ENCODE measurements around the gene PGAM2.

Gene PGAM2

DNA sequence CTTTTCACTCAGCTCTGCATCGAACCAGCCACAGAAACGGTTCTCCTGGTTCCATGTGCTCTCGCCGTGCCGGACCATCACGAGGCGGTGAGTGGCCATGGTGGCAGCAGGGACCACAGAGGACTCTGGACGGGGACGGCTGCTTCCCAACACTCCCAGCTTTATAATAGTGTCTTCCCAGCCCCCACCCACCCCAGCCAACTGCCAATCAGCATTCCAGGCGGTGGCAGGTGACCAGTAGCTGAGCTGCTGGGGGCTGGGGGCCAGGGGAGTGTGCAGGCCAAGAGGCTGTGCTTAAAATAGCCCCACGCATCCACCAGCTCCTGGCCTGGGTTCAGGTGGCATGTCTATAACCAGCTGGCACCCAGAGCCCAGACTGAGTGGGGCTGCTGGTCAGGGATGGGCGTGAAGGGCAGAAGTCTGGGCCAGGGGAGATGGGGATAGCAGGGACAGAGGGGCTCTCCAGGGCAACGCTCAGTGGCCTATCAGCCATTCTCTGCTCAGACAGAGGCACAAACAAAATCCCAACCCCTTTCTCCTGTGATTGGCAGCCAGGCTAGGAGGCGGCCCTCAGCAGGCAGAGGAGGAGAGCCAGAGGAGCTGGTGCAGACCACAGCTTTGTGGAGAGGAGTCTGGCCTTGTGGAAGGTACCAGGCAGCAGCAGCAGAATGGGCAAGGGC is at the start of gene PGAM2:
TSS of gene PGAM2 (minus strand) at position 137 of the 680 bp plus-strand sequence. CDS start at position 99, 38 bp downstream.
- DNase-seq (ENCODE audit: low read depth in 2 of 2, low spot score in 1 of 2), result no peak

DNA sequence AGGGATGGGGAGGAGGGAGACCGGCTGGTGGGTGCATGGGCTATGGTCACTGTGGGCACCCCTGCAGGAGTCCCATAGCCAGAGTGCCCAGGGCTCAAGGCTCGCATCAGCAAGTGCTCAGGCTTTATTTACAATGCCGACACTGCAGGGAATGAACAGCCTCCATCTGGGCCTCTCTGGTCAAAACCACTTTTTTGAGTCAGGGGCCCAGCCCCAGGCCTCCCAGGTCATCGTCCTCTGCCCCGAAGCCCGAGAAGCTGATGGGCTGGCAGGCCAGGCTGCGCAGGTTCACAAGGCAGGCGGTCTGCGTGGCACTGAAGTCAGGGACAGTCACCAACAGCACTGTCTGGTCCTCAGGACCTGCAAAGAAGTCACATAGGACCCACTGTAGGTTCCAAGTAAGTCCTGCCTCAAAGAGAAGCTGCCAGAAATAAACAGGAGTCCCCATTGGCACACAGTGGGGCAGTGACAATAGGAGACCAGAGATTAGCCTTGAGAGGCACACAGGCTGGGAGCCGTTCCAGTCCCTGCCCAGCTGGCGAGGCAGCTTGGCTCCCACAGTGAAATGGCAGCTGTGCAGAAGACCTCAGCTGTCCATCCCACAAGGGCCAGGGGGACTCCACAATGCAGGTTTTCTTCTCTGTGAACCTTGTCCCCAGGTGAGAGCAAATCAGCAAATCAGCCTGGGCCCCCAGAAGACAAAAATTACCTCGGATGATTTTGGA is 49.4 kb upstream of the PGAM2 start:
- no peak for DNase-seq (ENCODE audit: low read depth in 2 of 2, low spot score in 1 of 2)

DNA sequence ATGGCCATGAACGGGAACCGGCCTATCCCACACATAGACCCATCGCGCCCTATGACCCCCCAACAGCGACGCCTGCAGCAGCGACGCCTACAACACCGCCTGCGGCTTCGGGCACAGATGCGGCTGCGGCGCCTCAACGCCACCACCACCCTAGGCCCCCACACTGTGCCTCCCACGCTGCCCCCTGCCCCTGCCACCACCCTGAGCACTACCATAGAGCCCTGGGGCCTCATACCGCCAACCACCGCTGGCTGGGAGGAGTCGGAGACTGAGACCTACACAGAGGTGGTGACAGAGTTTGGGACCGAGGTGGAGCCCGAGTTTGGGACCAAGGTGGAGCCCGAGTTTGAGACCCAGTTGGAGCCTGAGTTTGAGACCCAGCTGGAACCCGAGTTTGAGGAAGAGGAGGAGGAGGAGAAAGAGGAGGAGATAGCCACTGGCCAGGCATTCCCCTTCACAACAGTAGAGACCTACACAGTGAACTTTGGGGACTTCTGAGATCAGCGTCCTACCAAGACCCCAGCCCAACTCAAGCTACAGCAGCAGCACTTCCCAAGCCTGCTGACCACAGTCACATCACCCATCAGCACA is 48.5 kb upstream of the PGAM2 start:
- no peak for DNase-seq (ENCODE audit: low read depth in 2 of 2, low spot score in 1 of 2)

DNA sequence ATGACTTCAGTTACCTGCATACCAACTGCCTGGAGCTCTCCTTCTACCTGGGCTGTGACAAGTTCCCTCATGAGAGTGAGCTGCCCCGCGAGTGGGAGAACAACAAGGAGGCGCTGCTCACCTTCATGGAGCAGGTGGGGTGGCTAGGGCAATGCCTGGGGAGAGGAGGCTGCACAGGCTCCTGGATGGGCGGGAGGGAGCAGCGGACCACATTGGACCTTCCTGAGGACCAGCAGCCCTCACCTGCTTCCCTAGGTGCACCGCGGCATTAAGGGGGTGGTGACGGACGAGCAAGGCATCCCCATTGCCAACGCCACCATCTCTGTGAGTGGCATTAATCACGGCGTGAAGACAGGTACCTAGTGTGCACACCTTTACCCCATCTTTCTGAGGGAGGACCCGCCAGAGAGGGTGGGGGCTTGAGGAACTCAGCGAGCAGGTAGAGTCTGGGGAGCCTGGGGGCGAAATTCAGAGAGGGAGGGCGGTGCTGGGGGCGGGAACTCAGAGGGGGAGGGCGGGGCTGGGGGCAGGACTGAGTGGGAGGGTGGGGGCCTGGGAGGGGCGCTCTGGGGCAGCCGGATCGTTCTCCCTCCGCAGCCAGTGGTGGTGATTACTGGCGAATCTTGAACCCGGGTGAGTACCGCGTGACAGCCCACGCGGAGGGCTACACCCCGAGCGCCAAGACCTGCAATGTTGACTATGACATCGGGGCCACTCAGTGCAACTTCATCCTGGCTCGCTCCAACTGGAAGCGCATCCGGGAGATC is 47.8 kb upstream of the PGAM2 start:
- no peak for DNase-seq (ENCODE audit: low read depth in 2 of 2, low spot score in 1 of 2)

DNA sequence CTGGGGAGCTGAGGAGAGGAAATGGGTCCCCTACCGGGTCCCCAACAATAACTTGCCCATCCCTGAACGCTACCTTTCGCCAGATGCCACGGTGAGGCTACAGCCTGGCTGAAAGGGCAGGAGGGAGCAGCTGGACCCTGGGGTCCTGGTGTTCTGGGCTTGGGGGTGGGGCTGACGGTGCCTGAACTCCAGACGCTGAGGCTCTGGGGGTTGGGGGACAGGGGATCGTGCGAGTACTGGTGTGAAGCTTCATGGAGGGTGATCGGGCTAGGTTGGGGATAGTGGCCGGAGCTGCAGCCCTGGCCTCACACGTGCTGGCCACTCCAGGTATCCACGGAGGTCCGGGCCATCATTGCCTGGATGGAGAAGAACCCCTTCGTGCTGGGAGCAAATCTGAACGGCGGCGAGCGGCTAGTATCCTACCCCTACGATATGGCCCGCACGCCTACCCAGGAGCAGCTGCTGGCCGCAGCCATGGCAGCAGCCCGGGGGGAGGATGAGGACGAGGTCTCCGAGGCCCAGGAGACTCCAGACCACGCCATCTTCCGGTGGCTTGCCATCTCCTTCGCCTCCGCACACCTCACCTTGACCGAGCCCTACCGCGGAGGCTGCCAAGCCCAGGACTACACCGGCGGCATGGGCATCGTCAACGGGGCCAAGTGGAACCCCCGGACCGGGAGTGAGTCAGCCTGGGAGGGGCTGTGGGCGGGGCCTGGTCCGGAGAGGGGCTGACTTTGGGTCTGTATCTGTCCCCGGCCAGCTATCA is 47.0 kb upstream of the PGAM2 start:
- no peak for DNase-seq (ENCODE audit: low read depth in 2 of 2, low spot score in 1 of 2)

DNA sequence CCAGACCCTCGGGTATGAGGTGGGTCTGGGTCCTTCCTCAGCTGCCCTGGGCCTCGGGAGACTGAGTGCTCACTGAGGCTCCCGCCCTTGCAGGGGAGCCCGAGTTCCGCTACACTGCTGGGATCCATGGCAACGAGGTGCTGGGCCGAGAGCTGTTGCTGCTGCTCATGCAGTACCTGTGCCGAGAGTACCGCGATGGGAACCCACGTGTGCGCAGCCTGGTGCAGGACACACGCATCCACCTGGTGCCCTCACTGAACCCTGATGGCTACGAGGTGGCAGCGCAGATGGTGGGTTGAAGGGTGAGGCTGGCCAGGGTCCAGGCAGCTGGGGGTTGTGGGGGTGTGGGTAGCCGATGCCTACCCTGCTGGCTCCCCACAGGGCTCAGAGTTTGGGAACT is 46.4 kb upstream of the PGAM2 start:
- DNase-seq (ENCODE audit: low read depth in 2 of 2, low spot score in 1 of 2), result no peak

DNA sequence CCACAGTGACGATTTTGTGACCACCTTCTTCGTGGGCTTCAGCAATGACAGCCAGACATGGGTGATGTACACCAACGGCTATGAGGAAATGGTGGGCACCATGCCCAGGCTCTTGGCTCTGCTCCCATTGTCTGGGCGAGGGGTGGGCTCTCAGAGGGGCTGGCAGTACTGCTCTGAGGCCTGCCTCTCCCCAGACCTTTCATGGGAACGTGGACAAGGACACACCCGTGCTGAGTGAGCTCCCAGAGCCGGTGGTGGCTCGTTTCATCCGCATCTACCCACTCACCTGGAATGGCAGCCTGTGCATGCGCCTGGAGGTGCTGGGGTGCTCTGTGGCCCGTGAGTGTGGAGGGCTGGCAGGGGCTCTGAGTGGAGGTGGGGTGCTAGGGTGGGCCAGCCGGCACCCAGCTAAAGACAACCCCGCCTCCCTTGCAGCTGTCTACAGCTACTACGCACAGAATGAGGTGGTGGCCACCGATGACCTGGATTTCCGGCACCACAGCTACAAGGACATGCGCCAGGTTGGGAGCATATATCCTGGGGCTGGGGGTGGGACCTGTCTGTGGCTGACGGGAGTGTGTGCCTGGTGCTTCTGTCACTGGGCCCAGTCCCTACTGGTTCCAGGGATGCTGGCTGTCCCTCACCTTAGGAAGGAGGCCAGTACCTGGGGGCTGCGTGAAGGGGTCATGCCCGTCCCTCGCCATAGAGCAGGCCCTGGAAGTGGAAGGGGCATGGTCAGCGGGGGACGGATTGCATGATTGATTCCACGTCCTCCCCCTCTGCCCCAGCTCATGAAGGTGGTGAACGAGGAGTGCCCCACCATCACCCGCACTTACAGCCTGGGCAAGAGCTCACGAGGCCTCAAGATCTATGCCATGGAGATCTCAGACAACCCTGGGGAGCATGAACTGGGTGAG is 45.6 kb upstream of the PGAM2 start:
- no peak for DNase-seq (ENCODE audit: low read depth in 2 of 2, low spot score in 1 of 2)

DNA sequence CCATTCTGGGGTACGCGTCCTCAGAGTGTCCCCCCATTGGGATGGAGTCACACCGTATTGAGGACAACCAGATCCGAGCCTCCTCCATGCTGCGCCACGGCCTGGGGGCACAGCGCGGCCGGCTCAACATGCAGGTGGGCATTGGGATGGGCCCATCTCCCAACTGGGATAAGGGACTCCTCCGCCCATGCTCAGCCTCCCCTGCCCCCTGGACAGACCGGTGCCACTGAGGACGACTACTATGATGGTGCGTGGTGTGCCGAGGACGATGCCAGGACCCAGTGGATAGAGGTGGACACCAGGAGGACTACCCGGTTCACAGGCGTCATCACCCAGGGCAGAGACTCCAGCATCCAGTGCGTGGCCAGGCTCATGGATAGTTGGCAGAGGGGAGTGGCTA is 44.6 kb upstream of the PGAM2 start:
- no peak for DNase-seq (ENCODE audit: low read depth in 2 of 2, low spot score in 1 of 2)

DNA sequence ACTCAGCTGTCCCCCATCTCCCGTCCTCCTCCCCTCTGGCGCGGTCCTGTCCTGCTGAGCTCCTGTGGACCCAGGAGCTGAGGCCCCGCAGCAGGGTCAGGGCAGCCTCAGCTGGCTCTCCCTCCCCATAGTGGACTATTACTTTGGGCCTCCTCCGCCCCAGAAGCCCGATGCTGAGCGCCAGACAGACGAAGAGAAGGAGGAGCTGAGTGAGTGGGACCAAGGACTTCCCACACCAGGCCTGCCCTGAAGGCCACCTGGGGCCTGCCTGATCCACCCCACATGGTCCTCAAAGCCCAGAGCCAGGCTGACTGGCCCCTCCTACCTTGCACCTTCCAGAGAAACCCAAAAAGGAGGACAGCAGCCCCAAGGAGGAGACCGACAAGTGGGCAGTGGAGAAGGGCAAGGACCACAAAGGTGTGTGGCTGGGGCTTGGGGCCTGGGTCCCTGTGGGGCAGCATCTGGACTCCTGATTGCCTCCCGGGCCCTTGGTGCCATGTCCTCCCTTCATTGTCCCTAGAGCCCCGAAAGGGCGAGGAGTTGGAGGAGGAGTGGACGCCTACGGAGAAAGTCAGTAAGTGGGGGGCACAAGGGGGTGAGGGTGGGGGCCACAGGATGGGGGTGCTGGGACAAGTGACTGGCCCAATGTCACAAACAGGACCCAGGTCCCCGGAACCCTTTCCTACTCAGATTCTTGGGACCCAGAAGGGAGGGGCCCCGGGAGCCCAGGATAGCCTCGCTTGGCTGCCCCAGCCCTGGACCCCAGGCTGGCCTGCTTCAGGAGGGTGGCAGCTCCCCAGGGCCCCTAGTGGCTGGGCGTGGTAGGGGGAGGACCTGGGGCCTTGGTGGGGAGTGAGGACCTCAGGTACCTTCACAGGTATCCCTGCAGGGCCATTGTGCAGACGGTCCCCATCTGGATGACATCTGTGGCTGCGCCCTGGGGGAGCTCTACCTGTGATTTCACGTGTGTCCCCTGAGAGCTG is 43.7 kb upstream of the PGAM2 start:
- no peak for DNase-seq (ENCODE audit: low read depth in 2 of 2, low spot score in 1 of 2)

DNA sequence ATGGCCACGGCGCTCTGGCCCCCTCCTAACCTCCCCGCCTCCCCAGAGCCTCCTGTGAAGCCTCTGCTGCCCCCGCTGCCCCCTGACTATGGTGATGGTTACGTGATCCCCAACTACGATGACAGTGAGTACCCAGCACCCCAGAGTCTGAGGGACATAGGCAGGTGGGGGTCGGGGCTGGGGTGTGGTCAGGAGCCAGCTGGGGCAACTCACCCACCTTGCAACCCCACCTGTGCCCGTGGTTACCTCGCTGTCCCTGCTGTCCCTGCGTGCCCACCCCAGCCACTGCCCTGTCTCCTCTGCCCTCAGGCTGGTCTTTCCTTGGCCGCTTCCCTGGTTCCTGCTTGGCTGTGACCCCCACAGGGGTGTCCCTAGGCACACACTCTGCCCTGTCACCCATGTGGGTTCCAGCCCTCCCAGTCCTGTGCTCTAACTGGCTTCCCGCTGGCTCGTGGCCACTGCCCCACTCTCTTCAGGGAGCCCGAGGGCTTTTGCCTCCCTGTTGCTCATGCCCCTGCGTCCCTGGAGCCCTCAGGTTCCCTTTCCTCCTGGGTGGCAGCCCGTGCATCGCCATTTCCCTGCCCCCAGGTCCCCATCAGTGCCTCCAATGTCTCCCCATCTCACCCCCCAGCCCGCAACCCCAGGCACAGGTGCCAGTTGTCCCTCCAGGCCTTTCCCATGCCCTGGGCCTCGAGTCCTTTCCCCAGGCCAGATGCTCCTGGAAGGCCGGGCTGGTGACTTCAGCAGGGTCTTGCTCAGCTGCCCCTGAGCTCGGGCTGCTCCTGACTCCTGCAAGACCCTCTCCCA is 42.8 kb upstream of the PGAM2 start:
- DNase-seq (ENCODE audit: low read depth in 2 of 2, low spot score in 1 of 2), result no peak

DNA sequence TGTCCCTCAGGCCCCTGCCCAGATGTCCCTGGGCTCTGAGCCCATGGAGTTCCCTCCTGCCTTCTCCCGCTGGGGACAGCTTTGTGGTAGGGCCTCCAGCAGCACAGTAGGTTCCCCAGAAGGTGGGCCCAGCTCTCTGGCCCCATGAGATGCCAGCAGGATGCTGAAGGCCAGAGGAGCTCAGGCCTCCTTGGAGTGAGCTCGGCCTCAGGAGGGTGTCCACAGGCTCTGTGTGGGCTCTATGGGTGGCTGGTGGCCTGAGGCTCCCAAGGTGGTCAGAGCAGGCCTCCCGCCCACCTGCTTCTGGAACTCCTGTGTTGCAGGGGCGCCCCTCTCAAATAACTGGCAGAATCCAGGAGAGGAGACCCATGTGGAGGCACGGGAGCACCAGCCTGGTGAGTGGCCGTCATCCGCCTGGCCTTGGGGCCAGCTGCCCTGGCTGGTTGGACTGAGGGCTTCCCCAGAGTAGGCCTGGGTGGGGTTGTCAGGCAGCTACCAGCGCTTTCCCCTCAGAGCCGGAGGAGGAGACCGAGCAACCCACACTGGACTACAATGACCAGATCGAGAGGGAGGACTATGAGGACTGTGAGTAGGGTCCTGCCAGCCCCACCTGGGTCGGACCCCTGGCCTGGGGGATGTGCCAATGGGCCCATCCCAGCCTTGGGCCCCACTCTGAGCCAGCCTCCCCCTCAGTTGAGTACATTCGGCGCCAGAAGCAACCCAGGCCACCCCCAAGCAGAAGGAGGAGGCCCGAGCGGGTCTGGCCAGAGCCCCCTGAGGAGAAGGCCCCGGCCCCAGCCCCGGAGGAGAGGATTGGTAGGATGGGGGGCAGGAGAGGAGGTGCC is 42.0 kb upstream of the PGAM2 start:
- DNase-seq (ENCODE audit: low read depth in 2 of 2, low spot score in 1 of 2), result no peak

DNA sequence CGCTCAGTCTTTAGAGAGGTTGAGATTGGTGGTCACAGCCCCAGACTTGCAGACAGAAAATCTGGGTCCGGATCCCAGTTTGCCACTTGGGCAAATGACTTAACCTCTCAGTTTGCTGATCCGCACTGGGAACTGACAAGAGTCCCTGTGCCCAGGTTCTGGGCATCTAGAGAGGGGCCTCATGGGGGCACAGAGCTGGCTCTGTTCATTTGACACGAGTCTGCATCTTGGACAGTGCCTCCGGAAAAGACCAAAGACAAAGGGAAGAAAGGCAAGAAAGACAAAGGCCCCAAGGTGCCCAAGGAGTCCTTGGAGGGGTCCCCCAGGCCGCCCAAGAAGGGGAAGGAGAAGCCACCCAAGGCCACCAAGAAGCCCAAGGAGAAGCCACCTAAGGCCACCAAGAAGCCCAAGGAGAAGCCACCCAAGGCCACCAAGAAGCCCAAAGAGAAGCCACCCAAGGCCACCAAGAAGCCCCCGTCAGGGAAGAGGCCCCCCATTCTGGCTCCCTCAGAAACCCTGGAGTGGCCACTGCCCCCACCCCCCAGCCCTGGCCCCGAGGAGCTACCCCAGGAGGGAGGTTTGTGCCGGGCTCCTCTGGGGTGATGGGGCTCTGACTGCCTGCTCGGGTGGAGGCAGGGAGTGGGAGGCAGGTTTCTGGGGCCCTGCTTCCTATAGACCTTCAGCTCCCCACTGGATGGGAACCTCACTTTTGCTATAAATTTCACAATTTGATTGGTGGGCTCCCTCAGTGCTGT is 41.1 kb upstream of the PGAM2 start:
- no peak for DNase-seq (ENCODE audit: low read depth in 2 of 2, low spot score in 1 of 2)

DNA sequence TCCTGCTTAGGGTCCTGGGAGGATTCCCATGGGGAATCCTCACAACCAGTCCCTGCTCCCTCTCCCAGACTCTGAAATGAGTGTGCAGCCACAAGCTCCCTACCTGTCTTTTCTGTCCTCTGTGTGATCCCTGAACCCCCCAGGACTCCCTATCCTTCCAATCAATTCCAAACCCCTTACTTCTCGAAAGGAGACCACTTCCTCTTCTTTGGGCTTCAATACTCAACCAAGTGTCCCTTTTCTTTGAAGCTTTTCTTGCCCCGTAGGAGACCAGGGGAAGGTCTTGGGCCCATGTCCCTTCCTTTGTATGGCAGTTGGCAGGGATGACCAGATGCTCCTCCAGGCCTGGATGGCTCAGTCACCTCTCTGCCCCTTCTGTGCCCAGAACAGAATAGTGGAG is 40.5 kb upstream of the PGAM2 start:
- DNase-seq (ENCODE audit: low read depth in 2 of 2, low spot score in 1 of 2), result no peak

DNA sequence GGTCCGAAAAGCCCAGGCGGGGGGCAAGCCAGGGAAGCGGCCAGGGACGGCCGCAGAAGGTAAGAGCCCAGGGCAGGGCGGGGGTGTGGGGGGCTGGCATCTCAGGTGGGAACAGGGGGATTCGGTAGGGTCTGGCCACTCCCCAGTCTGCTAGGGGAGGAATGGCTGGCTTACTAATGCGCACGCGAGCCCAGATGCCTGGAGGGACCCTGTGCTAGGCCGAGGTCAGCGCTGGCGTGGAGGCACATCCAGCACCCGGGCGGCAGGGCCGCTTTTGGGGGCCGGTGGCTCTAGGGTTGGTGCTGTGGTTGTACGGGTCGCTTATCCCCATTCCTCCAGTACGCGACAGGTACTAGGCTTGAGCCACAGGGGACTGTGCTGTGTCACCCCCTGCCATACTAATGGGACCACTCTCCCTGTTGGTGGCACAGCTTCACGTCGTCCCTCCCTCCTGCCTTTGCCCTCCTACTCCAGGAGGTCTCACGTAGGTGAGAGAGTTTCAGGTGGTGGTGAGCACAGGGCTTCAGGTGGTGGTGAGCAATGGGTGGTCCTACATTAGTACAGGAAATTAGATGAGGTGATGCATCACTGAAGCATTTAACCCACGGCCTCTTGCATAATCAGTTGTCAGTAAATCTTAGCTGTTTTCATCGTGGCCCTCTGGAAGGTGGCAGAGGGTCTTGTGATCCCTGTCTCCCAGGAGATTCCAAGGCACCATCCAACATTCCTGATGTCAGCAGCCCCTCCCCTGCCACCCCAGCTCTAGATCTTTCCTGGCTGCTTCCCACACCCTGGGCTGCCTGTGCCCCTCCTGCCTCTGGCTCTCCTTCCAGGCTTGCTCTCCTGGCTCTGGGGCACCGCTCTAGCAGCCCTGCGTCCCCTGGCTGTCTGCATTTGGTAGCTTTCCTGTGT is 39.7 kb upstream of the PGAM2 start:
- DNase-seq (ENCODE audit: low read depth in 2 of 2, low spot score in 1 of 2), result no peak
